BLaER1 treated with 17β-estradiol and CSF1 and Interleukin-3, amounts not matched to agents 10 nM and 100 nM (cell line): ENCODE measurements around the gene OLFM2.

Experiments used
- H3K27ac ChIP-seq, 11 experiments: shearing (Covaris generic); formaldehyde crosslinking; 2 replicates each; pipeline ENCODE4 v1.8.1; 2022
- H3K27me3 ChIP-seq, 11 experiments: shearing (Covaris generic); formaldehyde crosslinking; 2 replicates each; pipeline ENCODE4 v1.8.1; 2022
- H3K36me3 ChIP-seq, 11 experiments: shearing (Covaris generic); formaldehyde crosslinking; 2 replicates each; pipeline ENCODE4 v1.8.1; 2022
- H3K4me1 ChIP-seq, 10 experiments: shearing (Covaris generic); formaldehyde crosslinking; 2 replicates each; pipeline ENCODE4 v1.8.1; 2022
- H3K4me2 ChIP-seq, 11 experiments: shearing (Covaris generic); formaldehyde crosslinking; 2 replicates each; pipeline ENCODE4 v1.8.1; 2022
- H3K4me3 ChIP-seq, 10 experiments: shearing (Covaris generic); formaldehyde crosslinking; 2 replicates each; pipeline ENCODE4 v1.8.1; 2022
- H3K9ac ChIP-seq, 11 experiments: shearing (Covaris generic); formaldehyde crosslinking; 2 replicates each; pipeline ENCODE4 v1.8.1; 2022
- H3K9me3 ChIP-seq, 11 experiments: shearing (Covaris generic); formaldehyde crosslinking; replicated peaks in 1 of 11; 2 replicates each; pipeline ENCODE4 v1.8.1; 2022
- H4K20me1 ChIP-seq, 11 experiments: shearing (Covaris generic); formaldehyde crosslinking; 2 replicates each; pipeline ENCODE4 v1.8.1; 2022
- Cebpa-rat ChIP-seq, 11 experiments: shearing (Covaris generic); IDR thresholded peaks; 2 replicates each; pipeline ENCODE4 v1.8.1; 2022

The OLFM2 gene

DNA sequence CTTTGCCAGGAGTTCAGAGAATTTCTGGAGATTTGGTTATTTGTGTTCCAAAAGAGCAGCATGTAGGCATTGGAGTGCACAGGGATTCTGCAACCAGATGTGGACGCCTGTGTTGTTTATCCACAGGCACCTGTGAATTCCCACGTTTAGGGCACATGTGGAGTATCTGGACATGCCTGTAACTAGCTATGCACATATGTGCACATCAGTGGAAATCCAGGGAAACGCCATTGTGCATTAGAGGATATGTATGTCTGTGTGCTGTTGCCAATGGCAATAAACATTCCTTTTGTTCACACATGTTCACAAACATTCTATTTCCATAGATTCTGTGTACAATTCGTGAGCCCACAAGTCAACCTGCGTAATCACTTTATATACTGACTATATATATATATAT, 34.7 kb downstream of the OLFM2 start:
- no peaks in the 10 kb centered on the region for H3K27me3 ChIP-seq
- no peaks in the 10 kb centered on the region for H4K20me1 ChIP-seq
- TF ChIP-seq Cebpa-rat (IDR thresholded peaks at IDR 0.05) = no peak
- H3K4me2 ChIP-seq = no peak overlapping the region
- H3K9me3 ChIP-seq = no peaks in the 10 kb centered on the region
- H3K27ac ChIP-seq = no peak overlapping the region
- no peaks in the 10 kb centered on the region for H3K36me3 ChIP-seq
- H3K4me1 ChIP-seq = no peaks in the 10 kb centered on the region
- H3K4me3 ChIP-seq = no peak overlapping the region
- H3K9ac ChIP-seq = no peak overlapping the region

DNA sequence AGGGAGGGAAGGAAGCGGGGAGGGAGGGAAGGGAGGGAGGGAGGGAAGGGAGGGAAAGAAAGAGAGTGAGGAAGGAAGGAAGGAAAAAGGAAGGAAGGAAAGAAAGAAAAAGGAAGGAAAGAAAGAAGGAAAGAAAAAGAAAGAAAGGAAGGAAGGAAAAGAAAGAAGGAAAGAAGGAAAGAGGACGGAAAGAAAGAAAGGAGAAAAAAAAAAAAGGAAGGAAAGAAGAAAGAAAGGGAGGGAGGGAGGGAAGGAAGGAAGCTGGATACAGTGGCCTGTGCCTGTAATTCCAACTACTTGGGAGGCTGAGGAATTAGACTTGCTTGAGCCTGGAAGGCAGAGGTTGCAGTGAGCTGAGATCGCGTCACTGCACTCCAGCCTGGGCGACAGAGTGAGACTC, 35.3 kb downstream of the OLFM2 start:
- no peak for TF ChIP-seq Cebpa-rat (IDR thresholded peaks at IDR 0.05)
- Histone ChIP-seq H4K20me1 (no peaks in the 10 kb centered on the region), H3K9ac (no peak overlapping the region), H3K4me2 (no peak overlapping the region), H3K4me3 (no peak overlapping the region), H3K4me1 (no peaks in the 10 kb centered on the region), H3K9me3 (no peaks in the 10 kb centered on the region), H3K27ac (no peak overlapping the region), H3K36me3 (no peaks in the 10 kb centered on the region), H3K27me3 (no peaks in the 10 kb centered on the region)

DNA sequence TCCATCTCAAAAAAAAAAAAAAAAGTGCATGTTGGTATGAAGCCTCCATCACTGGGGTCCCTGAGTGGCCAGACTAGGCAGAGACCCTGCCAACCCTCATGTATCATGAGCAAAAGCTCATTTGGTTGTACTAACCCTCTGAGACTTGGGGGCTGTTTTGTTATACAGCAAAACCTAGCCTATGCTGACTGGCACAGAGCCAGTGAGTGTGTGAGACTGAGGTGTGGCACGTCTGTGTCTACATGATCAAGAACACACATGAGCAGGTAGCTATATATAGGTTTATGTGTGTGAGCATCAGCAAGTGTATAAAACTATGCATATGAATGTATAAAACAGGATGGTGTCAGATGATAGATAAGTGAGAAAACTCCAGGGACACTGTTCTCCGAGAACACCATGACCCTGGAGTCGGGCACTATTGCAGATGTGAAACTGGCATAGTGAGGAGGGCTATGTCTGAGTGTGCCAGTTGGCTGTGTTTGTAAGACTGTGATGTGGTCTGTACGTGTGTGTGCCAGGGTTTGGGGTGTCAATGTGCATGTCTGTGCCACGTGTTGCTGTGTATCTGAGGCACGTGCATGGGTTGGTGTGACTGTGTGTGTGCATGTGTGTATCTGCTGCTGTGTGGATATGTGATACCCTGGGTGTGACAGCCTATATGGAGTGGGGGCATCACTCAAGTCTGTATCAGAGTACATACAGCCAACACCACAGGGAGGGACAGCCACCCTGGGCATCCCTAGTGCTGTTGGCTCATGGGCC, 44.5 kb downstream of the OLFM2 start:
- H3K4me1 ChIP-seq = peaks cover 0 to 8% (median 0%) of the 10 kb centered on the region in 10 experiments; a peak in 3 of 20 replicates
- H3K27ac ChIP-seq = no peak overlapping the region
- H3K4me3 ChIP-seq = no peak overlapping the region
- H3K27me3 ChIP-seq = no peaks in the 10 kb centered on the region
- no peak for TF ChIP-seq Cebpa-rat (IDR thresholded peaks at IDR 0.05)
- H3K9ac ChIP-seq = no peak overlapping the region
- H3K4me2 ChIP-seq = no peak overlapping the region
- H3K36me3 ChIP-seq = no peaks in the 10 kb centered on the region
- H4K20me1 ChIP-seq = no peaks in the 10 kb centered on the region
- no peaks in the 10 kb centered on the region for H3K9me3 ChIP-seq

DNA sequence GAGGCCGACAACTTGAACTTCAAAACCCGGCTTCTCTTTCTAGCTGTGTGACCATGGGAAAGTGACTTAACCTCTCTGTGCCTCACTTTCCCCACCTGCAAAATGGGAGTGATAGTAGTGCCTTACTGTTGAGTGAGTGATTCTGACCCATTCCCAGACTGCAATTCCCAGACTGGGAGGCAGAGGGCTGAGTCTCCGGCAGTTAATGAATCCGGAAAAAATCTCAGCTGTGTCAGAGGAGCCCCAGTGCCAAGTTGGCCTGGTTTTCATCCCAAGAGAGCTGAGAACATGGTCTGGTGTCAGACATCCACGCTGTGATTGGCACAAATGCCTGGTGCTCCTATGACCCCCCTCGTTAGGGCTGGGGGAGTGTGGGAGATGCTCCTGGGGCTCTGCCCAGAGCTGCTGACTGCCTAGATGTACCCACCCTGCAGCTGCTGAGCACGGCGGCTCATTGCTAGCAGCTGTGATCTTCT, 51.2 kb downstream of the OLFM2 start:
- Histone ChIP-seq H3K27ac (no peak overlapping the region), H3K27me3 (no peaks in the 10 kb centered on the region), H3K9ac (no peak overlapping the region), H3K4me2 (no peak overlapping the region), H3K4me3 (no peak overlapping the region), H3K36me3 (no peaks in the 10 kb centered on the region), H4K20me1 (no peaks in the 10 kb centered on the region), H3K9me3 (no peaks in the 10 kb centered on the region), H3K4me1 (peaks cover 0 to 4% (median 0%) of the 10 kb centered on the region in 10 experiments; a peak in 3 of 20 replicates)
- no peak for TF ChIP-seq Cebpa-rat (IDR thresholded peaks at IDR 0.05)

DNA sequence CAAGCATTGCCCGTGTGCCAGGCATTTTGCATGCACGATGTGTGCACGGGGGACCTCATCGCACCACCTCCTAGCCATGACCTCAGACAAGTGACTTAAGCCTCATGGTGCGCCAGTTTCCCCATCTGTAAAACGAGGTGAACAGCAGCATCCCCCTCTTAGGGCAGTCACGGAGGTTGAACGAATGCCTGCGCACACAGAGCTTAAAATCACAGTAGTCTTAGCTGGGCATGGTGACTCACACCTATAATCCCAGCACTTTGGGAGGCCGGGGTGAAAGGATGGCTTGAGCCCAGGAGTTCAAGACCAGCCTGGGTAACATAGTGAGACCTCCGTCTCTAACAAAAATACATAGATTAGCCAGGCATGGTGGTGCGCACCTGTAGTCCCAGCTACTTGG, 52.6 kb downstream of the OLFM2 start:
- H3K4me2 ChIP-seq = no peak overlapping the region
- no peak overlapping the region for H3K9ac ChIP-seq
- no peaks in the 10 kb centered on the region for H3K36me3 ChIP-seq
- no peak overlapping the region for H3K4me3 ChIP-seq
- H3K27ac ChIP-seq = no peak overlapping the region
- H3K4me1 ChIP-seq = peaks cover 0 to 3% (median 0%) of the 10 kb centered on the region in 10 experiments; a peak in 2 of 20 replicates
- no peak for TF ChIP-seq Cebpa-rat (IDR thresholded peaks at IDR 0.05)
- no peaks in the 10 kb centered on the region for H4K20me1 ChIP-seq
- no peaks in the 10 kb centered on the region for H3K9me3 ChIP-seq
- H3K27me3 ChIP-seq = no peaks in the 10 kb centered on the region

DNA sequence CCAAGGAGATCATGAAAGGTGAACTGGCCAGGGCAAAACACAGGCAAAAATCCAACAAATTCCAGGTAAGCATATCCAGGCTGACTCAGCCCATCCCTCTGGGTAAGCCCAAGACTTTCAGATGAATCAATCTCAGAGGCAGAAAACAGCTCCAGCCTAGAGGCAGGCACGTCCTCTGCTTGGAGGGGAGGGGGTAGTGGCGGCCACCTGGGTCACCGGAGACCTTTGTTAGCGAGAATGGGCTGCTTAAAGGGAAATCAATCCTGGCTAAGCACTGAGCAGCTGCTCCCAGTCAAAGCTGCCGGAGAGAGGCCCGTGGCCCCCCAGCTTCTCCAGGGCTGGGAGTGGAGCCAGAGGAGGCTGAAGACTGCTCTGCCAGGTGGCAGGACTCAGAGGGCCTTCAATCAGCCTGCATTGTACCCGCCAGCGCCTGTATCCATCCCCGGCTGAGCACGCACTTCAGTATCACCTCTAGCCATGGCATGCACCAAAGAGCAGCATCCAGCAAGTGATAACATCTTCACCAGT, 53.0 kb downstream of the OLFM2 start:
- TF ChIP-seq Cebpa-rat (IDR thresholded peaks at IDR 0.05) = no peak
- Histone ChIP-seq H3K9me3 (no peaks in the 10 kb centered on the region), H3K4me2 (no peak overlapping the region), H3K4me3 (no peak overlapping the region), H3K27ac (no peak overlapping the region), H3K27me3 (no peaks in the 10 kb centered on the region), H3K9ac (no peak overlapping the region), H3K36me3 (no peaks in the 10 kb centered on the region), H3K4me1 (peaks cover 0 to 7% (median 0%) of the 10 kb centered on the region in 10 experiments; a peak in 3 of 20 replicates), H4K20me1 (no peaks in the 10 kb centered on the region)

DNA sequence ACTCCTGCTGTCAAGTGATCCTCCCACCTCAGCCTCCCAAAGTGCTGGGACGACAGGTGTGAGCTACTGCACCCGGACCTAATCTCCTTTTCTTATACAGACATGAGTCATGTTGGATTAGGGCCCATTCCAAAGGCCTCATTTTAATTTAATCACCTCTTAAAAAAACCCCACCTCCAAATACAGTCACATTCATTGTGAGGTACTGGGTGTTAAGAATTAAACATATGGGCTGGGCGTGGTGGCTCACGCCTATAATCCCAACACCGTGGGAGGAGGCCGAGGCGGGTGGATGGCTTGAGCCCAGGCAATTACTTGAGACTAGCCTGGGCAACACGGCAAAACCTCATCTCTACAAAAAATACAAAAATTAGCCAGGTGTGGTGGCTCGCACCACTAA, 54.6 kb downstream of the OLFM2 start:
- no peak overlapping the region for H3K27ac ChIP-seq
- H3K4me3 ChIP-seq = no peak overlapping the region
- no peaks in the 10 kb centered on the region for H3K36me3 ChIP-seq
- H4K20me1 ChIP-seq = no peaks in the 10 kb centered on the region
- H3K27me3 ChIP-seq = no peaks in the 10 kb centered on the region
- H3K4me2 ChIP-seq = no peak overlapping the region
- H3K9ac ChIP-seq = no peak overlapping the region
- no peaks in the 10 kb centered on the region for H3K9me3 ChIP-seq
- TF ChIP-seq Cebpa-rat (IDR thresholded peaks at IDR 0.05) = no peak
- H3K4me1 ChIP-seq = peaks cover 0 to 10% (median 0%) of the 10 kb centered on the region in 10 experiments; a peak in 3 of 20 replicates

DNA sequence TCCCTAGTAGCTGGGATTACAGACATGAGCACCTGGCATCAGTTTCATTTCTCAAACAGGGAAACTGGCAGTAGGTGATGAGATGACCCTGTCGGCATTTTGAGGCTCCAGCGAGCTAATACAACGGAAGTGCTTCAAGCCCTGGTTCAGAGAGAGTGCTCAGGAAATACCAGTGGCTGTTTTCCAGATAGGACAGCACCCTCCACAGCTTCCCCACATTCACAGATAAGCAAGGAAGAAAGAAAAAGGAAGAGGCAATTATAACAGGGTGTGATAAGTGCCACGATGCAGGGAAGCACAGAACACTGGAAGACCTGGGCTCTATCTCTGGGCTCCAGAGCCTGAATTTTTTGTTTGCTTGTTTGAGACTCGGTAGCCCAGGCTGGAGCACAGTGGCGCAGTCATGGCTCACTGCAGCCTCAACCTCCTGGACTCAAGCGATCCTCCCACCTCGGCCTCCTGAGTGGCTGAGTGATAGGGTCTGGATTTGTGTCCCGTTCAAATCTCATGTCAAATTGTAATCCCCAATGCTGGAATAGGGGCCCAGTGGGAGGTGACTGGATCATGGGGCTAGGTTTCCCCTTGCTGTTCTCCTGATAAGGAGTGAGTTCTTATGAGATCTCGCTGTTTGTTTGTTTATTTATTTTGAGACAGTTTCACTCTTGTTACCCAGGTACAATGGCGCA, 57.7 kb downstream of the OLFM2 start:
- no peak overlapping the region for H3K9ac ChIP-seq
- H3K4me2 ChIP-seq = peak overlapping the region in 1 of 11 experiments; percentile 26; a peak in 1 of 22 replicates
- TF ChIP-seq Cebpa-rat (IDR thresholded peaks at IDR 0.05) = no peak

DNA sequence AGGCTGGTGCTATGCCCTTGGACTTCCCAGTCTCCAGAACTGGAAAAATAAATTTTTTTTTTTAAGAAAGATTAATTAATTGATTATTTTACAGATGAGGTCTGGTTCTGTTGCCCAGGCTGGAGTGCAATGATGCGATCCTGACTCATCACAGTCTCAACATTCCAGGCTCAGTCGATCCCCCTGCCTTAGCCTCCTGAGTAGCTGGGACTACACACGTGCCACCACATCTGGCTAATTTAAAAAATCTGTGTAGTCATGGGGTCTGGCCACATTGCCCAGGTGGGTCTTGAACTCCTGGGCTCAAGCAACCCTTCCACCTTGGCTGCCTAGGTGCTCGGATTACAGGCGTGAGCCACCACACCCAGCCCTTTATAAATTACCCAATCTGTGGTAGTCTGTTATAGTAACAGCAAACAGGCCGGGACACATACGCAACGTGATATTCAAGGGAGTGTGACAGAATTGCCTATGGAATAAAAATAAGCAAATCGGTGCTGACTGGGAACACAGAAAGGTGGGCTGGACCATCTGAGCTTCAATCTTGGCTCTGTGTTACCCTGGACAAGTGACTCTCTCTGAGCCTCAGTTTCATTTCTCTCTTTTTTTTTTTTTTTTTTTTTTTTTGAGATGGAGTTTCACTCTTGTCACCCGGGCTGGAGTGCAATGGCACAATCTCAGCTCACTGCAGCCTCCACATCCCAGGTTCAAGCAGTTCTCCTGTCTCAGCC, 58.4 kb downstream of the OLFM2 start:
- Histone ChIP-seq H3K36me3 (no peaks in the 10 kb centered on the region), H3K4me3 (no peak overlapping the region), H3K4me2 (peak overlapping the region in 1 of 11 experiments; percentile 26; a peak in 1 of 22 replicates), H3K9ac (no peak overlapping the region), H4K20me1 (no peaks in the 10 kb centered on the region), H3K27me3 (no peaks in the 10 kb centered on the region), H3K27ac (no peak overlapping the region), H3K9me3 (no peaks in the 10 kb centered on the region), H3K4me1 (peaks cover 0 to 10% (median 0%) of the 10 kb centered on the region in 10 experiments; a peak in 3 of 20 replicates)
- TF ChIP-seq Cebpa-rat (IDR thresholded peaks at IDR 0.05) = no peak

More for the DNA sequence above, 57.7 kb downstream of the OLFM2 start:
- Histone ChIP-seq H3K4me3 (no peak overlapping the region), H4K20me1 (no peaks in the 10 kb centered on the region), H3K36me3 (no peaks in the 10 kb centered on the region), H3K27me3 (no peaks in the 10 kb centered on the region), H3K9me3 (no peaks in the 10 kb centered on the region), H3K4me1 (peaks cover 0 to 10% (median 0%) of the 10 kb centered on the region in 10 experiments; a peak in 3 of 20 replicates), H3K27ac (no peak overlapping the region)
